Epithelial cell of umbilical artery (primary cell): ENCODE measurements around the gene ZNF660. TPM values are rescaled to one million over a fixed set of nuclear protein-coding genes. Genes with fewer than 3 reads are reported as not detected.

ENCODE experiments used
- total RNA-seq: library from RNA; depleted of rRNA; stranded (reverse); fragments of >200 nt; gene quantifications from 2 replicates; pipeline ENCODE4 v1.2.3, GENCODE V29; 2014

The ZNF660 gene
- 0.61 and 0.65 TPM in 2 replicates for total RNA-seq

DNA sequence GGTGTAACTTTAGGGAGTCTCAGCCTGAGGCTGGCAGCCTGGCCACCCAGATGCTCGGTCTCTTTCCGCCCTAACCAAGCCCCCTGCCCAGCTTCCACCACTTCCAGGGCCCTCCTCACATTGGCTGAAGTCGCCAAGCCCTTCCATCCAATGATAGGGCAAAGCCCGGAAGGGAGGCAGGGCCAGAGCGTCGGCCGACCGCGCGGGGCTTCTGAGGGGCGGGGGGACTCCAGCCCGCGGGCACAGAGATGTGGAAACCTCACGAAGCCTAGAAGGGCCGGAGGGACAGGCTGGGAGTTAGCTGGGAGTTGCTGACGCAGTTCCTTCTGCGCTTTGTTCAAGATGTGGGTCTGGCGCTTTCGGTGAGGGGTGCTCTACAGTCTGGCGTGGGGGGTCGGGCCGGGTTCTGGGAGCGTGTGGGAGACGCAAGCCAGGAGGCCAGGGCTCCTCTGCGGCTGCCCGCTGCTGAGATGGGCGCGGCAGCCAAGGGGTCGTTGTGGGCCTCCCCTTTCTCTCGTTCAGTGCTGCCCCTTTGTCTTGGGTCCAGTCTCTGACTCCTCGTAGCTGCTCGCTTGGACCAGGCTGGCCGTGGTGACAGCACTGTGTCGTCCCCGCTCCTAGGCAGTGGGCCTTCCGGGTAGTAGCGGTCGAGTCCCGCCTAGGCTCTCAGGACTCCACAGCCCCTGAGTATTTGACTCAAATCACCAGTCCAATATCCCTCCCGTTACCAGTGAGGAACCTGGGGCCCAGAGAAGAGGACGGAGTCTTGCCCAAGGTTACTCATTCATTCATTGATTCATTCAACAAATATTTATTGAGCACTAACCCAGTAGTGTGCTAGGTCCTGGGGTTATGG, at the start of gene ZNF660:
Gene ZNF660 (plus strand): TSS at position 319 of the 856 bp plus-strand sequence. CDS start 9,230 bp downstream, outside the sequence.

DNA sequence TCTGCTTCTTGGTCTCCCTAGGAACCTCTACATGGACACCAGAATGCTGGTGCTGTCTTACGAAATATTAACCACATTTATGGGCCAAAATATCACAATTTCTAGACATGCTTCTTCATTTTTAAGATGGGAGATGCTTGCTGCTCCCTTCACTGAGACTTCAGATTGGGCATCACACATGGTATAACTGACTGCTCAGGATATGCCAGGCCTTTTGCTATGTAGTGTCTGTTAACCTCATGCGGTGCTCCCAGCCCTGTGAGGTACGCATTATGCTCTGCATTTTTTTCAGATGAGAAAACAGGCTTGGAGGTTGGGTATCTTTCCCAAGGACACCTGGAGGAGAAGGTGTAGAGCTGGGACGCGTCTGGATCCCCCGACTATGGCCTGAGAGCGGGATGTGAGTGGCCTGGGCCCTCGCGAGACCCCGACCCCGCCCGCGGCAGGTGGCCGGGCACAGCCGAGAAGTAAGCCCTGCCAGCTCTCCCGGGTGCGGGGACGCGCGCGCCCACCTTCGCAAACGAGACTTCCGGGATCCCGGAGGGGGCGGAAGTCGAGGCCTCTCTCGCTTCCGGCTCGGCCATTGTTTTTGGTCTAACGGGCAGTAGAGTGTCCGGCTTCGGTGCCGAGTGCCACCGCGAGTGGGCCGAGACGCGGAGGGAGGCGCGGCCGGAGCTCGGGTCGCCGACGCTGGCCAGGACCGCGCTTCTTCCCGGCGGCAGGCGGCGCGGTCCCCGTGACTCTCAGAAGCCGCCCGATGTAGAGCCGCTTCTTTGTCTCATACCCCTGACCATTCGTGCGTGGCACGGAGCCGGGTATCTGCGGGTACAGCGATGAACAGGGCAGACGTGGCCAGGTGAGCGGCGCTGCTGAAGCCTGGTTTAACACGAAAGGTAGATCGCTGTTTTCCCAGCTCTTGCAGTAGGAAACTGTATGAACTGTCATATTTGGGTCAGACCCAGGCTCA, 29.9 kb upstream of the ZNF660 start, which contains the start of gene ZKSCAN7:
Gene ZKSCAN7 (plus strand): TSS at position 568 of the 967 bp plus-strand sequence. CDS start 1,855 bp downstream, outside the sequence.

DNA sequence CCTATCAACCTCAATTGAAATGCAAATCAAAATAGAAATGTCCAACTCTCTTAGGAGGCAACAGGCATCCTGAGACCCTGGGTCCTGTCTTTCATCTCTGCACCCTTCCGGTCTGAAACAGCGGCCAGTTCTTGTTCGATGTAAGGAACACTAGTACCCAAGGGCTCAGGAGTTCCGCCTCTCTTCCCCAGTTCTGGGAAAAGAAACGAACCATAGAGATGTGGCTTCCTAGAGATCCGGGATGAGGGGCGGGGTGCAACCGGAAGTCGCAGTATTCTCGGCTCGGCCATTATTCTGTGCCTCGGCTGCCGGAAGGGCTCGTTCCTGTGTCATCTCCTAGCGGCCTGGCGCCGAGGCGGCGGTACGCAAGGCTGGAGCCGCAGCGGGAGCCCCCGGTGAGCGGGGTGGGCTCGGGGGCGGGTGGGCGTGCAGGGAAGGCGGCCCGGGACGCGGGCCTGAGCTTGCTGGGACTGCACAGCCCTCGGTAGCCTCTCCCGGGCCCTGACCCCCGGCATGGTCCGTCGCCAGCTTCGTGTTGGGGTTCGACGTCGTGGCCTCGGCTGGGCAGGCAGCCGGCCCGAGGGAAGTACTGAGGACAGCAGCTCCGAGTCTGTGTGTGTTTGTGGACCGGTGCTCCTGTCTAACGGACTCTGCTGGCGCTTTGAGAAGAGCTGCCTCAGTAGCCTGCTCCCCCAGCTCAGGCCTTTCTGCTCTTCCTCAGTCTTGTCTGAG, 40.2 kb downstream of the ZNF660 start, which contains the start of gene ZNF197:
Gene ZNF197 (plus strand): TSS at position 288 of the 732 bp plus-strand sequence. CDS start 4,119 bp downstream, outside the sequence.

DNA sequence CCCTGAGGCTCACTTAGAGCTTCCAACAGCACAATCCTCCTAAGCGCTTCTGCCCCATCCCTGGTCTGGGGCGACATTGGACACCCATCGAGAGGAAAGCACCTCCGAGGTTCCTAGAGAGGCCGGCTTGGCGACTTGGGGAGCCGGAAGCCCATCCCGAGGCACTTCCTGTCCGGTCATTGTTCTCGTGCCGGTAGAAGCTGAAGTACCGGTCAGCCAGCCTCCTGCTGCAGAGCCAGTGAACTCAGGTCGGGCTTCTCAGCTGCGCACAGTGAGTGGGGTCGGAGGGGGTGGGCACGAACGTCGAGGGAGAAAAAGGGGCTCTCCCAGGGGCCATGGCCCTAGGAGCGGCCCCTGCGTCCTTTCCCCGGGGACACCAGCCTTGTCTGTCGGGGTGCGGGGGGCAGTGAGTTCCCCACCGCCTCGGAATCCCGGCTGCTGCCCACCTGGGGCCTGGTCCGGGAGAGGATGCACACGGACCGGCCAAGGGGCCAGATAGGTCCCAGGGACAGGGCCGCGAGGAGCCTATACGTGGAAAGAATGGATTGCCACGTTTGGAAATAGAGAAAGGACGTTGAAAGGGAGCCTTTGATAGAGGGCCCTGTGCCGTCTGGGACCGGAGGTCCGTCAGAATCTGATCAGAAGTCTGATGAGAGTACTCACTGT, 63.9 kb downstream of the ZNF660 start, which contains the start of gene ZNF35:
Gene ZNF35 (plus strand): TSS at position 169 of the 666 bp plus-strand sequence. CDS start 2,336 bp downstream, outside the sequence.

Other genes starting within 250 kb of the ZNF660 start
- gene TCAIM, start 246.2 kb upstream of the ZNF660 start, total RNA-seq: 23.7 and 26.3 TPM in 2 replicates
- gene ZNF445, start 107.3 kb upstream of the ZNF660 start, total RNA-seq: 5.2 and 9.4 TPM in 2 replicates
- 0.97 and 1.1 TPM in 2 replicates for gene ZKSCAN7, start 29.8 kb upstream of the ZNF660 start, total RNA-seq
- 8.8 and 10.6 TPM in 2 replicates for gene ZNF197, start 40.1 kb downstream of the ZNF660 start, total RNA-seq
- 15.8 and 21.4 TPM in 2 replicates for gene ZNF35, start 63.8 kb downstream of the ZNF660 start, total RNA-seq
- gene ZNF502, start 127.7 kb downstream of the ZNF660 start, total RNA-seq: 3.6 and 3.9 TPM in 2 replicates
- gene ZNF501, start 144.7 kb downstream of the ZNF660 start, total RNA-seq: 3.2 and 5.8 TPM in 2 replicates
- 16.2 and 18.8 TPM in 2 replicates for gene KIAA1143, start 176.7 kb downstream of the ZNF660 start, total RNA-seq
- 15.3 and 19.9 TPM in 2 replicates for gene KIF15, start 176.8 kb downstream of the ZNF660 start, total RNA-seq